Aorta (tissue), 5 donors: Measurements from ENCODE around the gene SGIP1. TPM values are rescaled to one million over a fixed set of nuclear protein-coding genes. Genes with fewer than 3 reads are reported as not detected.

Source experiments
- ATAC-seq: fragments of 200-7000 bp; cut with Tn5 transposase; one replicate; pipeline ENCODE4 v1.9.1; 2022; ENCODE audit warnings: moderate library complexity; ENCODE audit not compliant: low FRiP score
- DNase-seq, 2 donors: peaks; one replicate each; pipeline ENCODE4 v3.0.0-alpha.2; 2020
- H3K27ac ChIP-seq, 2 donors: one replicate each; pipeline ENCODE4 v1.5.1; 2013; ENCODE audit warnings: low read length in 2 of 2, mild to moderate bottlenecking in 2 of 2, moderate library complexity in 2 of 2, control low read depth in 1 of 2, inconsistent platforms in 1 of 2, low read depth in 1 of 2
- H3K27me3 ChIP-seq, 2 donors: one replicate each; pipeline ENCODE4 v1.6.1; 2013; ENCODE audit warnings: control low read depth in 1 of 2, low read length in 1 of 2, mild to moderate bottlenecking in 1 of 2, moderate library complexity in 1 of 2; ENCODE audit not compliant: insufficient read depth in 2 of 2, control insufficient read depth in 1 of 2
- H3K36me3 ChIP-seq, 2 donors: one replicate each; pipeline ENCODE4 v1.6.1; 2013; ENCODE audit warnings: control low read depth in 1 of 2, low read length in 1 of 2, mild to moderate bottlenecking in 1 of 2; ENCODE audit not compliant: insufficient read depth in 2 of 2, control insufficient read depth in 1 of 2
- H3K4me1 ChIP-seq, 2 donors: one replicate each; pipeline ENCODE4 v1.6.1; 2013; ENCODE audit warnings: low read length in 2 of 2, control low read depth in 1 of 2, mild to moderate bottlenecking in 1 of 2, moderate library complexity in 1 of 2; ENCODE audit not compliant: insufficient read depth in 2 of 2, control insufficient read depth in 1 of 2
- H3K4me3 ChIP-seq, 2 donors: one replicate each; pipeline ENCODE4 v1.5.1; 2013; ENCODE audit warnings: low read length in 2 of 2, control low read depth in 1 of 2, mild to moderate bottlenecking in 1 of 2
- H3K9me3 ChIP-seq: one replicate; pipeline ENCODE4 v1.6.1; 2013; ENCODE audit warnings: mild to moderate bottlenecking, low read length; ENCODE audit not compliant: control insufficient read depth
- WGBS, 2 donors: extraction: QIAGEN DNeasy Blood & Tissue Kit; methylation state at CpG; one replicate each; pipeline ENCODE4 v1.1.7; 2013; 5-methylcytosine and 5-hydroxymethylcytosine counted together
- intact Hi-C, 2 donors: fragments of 100-400 bp; cut with DNase I; formaldehyde crosslinking; loops; one replicate each; pipeline versions ENCODE4 v1.14.2 to v1.15.0; 2022
- polyA plus RNA-seq, 2 donors: library from polyadenylated mRNA; stranded (reverse); fragments of 200-250 nt; gene quantifications; one replicate each; pipeline ENCODE4 v1.2.3, GENCODE V29; 2013
- total RNA-seq, 2 donors: library from RNA; stranded (reverse); fragmentation: NEBNext Ultra II Directional; extraction: Animal tissue kit (Norgen Biotek cat#: 25700); gene quantifications; one replicate each; pipeline ENCODE4 v1.2.1, GENCODE V29; 2021
- donor health status: healthy with polysubstance abuse.
- donor health status: Bipolar disorder and iron deficiency.
- donor health status: DM: no; HTN: no; CAD: no.
- donor health status: DM: no; HTN: no; CAD: no.
- donor health status: DM: yes; HTN: yes; CAD: no.

SGIP1 gene
- total and polyA plus RNA-seq, 4 donors, result 10.9 to 73.2 (median 58.3) TPM

- DNase-seq, result no peak
- 96 to 97% methylated on average over 1 of the region's 1 CpG for WGBS, 2 donors
- no peaks in the 10 kb centered on the region for H3K4me1 ChIP-seq
- intact Hi-C loops, result loop anchor here in 1 of 2 donors (5.0 kb wide), 1 partner anchor 43 kb away; no protein-coding TSS in a partner anchor
- no peaks in the 10 kb centered on the region for H3K36me3 ChIP-seq
- no peaks in the 10 kb centered on the region for H3K9me3 ChIP-seq
- no peaks in the 10 kb centered on the region for H3K27me3 ChIP-seq
- no peak for ATAC-seq
- H3K4me3 ChIP-seq, result no peak overlapping the region
- no peak overlapping the region for H3K27ac ChIP-seq
Observed at GRCh38 chr1:66495495-66495894, 38.5 kb upstream of the SGIP1 start.

DNA sequence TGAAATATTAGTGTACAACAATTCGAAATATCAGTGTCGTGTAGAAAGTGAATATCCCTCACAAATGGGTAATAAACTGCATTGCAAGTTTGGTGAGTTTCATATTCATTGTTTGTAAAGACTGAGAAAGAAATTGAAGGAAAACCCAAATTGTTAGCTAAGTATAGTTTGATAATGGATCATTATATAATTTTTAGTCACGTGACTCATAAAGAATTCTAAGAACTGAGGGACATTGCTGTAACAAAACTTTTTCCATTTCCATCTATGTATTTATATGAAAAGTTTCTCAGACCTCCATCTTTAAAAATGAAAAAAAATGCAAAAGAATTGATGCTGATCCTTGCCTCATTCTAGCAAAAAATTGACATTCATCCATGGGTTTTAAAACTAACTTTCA, 36.0 kb upstream of the SGIP1 start:
- intact Hi-C loops, result loop anchor here in 1 of 2 donors (5.0 kb wide), 1 partner anchor 46 kb away; no protein-coding TSS in a partner anchor
- no peak for DNase-seq
- H3K4me1 ChIP-seq, result no peaks in the 10 kb centered on the region
- WGBS, 2 donors, result 79 to 92% methylated on average over 3 of the region's 3 CpGs
- no peaks in the 10 kb centered on the region for H3K27me3 ChIP-seq
- no peak overlapping the region for H3K27ac ChIP-seq
- H3K9me3 ChIP-seq, result no peaks in the 10 kb centered on the region
- H3K4me3 ChIP-seq, result no peak overlapping the region
- no peak for ATAC-seq
- no peaks in the 10 kb centered on the region for H3K36me3 ChIP-seq

- Histone ChIP-seq H3K9me3 (no peaks in the 10 kb centered on the region), H3K36me3 (no peaks in the 10 kb centered on the region), H3K4me3 (no peak overlapping the region), H3K27me3 (no peaks in the 10 kb centered on the region), H3K27ac (no peak overlapping the region), H3K4me1 (no peaks in the 10 kb centered on the region)
- no peak for DNase-seq
- ATAC-seq, result no peak
- WGBS, 2 donors, result 85 to 86% methylated on average over 1 of the region's 1 CpG
- intact Hi-C loops, result loop anchor here (5.0 to 10.0 kb wide), 2 partner anchors 48 to 246 kb away; no protein-coding TSS in a partner anchor
Observed at GRCh38 chr1:66500301-66500700, 33.7 kb upstream of the SGIP1 start.

DNA sequence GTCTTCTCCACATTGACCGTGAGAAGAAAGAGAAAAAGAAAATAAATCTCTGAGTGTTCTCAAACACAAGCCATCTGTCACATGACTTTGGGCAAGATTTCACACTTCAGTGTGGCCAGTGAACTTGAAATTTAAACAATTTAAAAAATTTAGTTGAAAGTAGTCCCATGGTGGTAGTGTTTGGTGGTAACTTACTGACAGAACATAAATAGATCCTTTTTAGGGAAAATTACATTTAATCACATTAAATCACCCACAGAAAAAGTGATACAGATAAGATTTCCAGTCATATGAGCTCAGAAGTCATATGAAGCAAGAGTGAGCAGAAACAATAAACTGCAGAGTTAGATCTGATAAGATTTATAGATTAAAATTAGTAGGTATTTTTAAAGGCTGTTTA, 31.9 kb upstream of the SGIP1 start:
- no peak for ATAC-seq
- H3K27me3 ChIP-seq, result no peaks in the 10 kb centered on the region
- no peaks in the 10 kb centered on the region for H3K4me1 ChIP-seq
- DNase-seq, result no peak
- no peaks in the 10 kb centered on the region for H3K9me3 ChIP-seq
- 33 to 64% methylated on average over 1 of the region's 1 CpG for WGBS, 2 donors
- intact Hi-C loops, result loop anchor here (5.0 to 10.0 kb wide), 2 partner anchors 50 to 247 kb away; no protein-coding TSS in a partner anchor
- H3K4me3 ChIP-seq, result no peak overlapping the region
- H3K27ac ChIP-seq, result no peak overlapping the region
- H3K36me3 ChIP-seq, result no peaks in the 10 kb centered on the region

GRCh38 chr1:66503841-66504470, 30.0 kb upstream of the SGIP1 start:
- intact Hi-C loops, result loop anchor here (2.0 to 10.0 kb wide), 3 partner anchors 52 to 249 kb away; no protein-coding TSS in a partner anchor
- WGBS, 2 donors, result 51 to 56% methylated on average over 3 of the region's 3 CpGs
- Histone ChIP-seq H3K4me1 (no peaks in the 10 kb centered on the region), H3K4me3 (no peak overlapping the region), H3K27ac (no peak overlapping the region), H3K27me3 (no peaks in the 10 kb centered on the region), H3K36me3 (no peaks in the 10 kb centered on the region), H3K9me3 (no peaks in the 10 kb centered on the region)
- DNase-seq (peak in 1 of 2 donors; percentile 45), ATAC-seq (peak; percentile 68)

DNA sequence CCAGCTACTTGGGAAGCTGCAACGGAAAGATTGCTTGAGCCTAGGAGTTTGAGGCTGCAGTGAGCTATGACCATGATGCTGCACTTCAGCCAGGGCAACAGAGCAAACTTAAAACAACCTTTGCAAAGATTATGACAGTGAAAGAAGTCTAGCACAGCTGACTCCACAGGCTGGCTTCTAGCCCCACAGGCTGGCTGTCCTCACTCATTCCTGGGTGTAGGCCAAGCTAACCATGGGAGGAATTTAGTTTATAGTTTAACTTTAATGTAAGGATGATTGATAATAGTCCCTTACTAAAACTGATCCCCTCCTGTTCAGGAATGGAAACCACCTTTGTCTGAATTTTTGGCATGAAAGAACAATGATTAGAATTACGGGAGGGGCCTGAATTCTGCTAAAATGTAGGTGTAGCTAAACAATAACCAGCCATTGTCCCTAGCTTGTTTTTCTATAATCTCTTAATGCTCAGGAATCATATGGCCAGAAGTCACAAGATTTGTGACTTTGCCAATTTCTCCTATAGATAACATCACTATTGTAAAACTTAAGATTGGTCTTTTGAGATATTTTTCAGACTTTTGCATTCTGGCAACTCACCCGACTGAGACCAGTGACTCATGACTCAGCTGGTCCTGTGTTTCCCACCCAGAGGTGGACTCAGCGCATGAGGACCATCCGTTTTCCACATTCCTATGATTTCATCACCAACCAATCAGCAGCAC, 28.1 kb upstream of the SGIP1 start:
- no peak overlapping the region for H3K4me3 ChIP-seq
- H3K9me3 ChIP-seq, result no peaks in the 10 kb centered on the region
- no peaks in the 10 kb centered on the region for H3K36me3 ChIP-seq
- no peaks in the 10 kb centered on the region for H3K4me1 ChIP-seq
- no peaks in the 10 kb centered on the region for H3K27me3 ChIP-seq
- ATAC-seq (no peak), DNase-seq (peak in 1 of 2 donors; percentile 24)
- H3K27ac ChIP-seq, result no peak overlapping the region
- intact Hi-C loops, result loop anchor here (2.0 to 10.0 kb wide), 2 partner anchors 251 kb away; no protein-coding TSS in a partner anchor
- WGBS, 2 donors, result 26 to 41% methylated on average over 5 of the region's 5 CpGs

DNA sequence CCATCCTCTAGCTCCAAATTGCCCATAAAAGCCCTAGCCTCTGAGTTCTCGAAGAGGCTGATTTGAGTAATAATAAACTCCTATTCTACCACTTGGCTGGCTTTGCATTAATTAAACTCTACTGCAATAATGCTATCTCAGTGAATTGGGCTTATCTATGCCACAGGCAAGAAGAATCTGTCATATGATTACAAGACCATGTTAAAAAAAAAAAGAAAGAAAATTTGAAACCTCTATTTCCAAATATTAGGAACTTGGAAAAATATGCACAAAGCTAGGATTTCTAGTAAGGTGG, 27.6 kb upstream of the SGIP1 start:
- no peak for DNase-seq
- H3K4me3 ChIP-seq, result no peak overlapping the region
- ATAC-seq, result no peak
- H3K4me1 ChIP-seq, result no peaks in the 10 kb centered on the region
- intact Hi-C loops, result loop anchor here in 1 of 2 donors (10.0 kb wide), 1 partner anchor 252 kb away; no protein-coding TSS in a partner anchor
- H3K27ac ChIP-seq, result no peak overlapping the region
- H3K27me3 ChIP-seq, result no peaks in the 10 kb centered on the region
- no peaks in the 10 kb centered on the region for H3K36me3 ChIP-seq
- 55 to 68% methylated on average over 1 of the region's 1 CpG for WGBS, 2 donors
- H3K9me3 ChIP-seq, result no peaks in the 10 kb centered on the region

DNA sequence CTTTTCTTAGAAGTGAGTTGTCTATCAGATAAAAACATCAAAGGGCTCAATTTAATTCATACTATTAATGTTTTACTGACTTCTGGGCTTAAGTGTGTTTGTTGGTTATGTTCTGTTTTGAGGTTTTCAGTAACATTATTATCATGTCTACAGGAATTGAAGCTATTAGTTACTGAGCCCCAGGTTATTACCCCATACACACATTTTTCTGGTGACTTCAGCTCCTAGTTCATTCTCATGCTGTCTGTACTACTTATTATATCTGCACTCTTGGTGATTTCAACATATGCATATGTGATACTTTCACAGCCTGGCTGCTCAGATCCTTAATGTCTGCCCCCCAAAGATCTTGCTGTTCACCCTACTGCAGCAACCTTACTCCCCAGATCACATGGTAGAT, 27.0 kb upstream of the SGIP1 start:
- no peaks in the 10 kb centered on the region for H3K36me3 ChIP-seq
- DNase-seq, result no peak
- no peak for ATAC-seq
- intact Hi-C loops, result loop anchor here in 1 of 2 donors (10.0 kb wide), 1 partner anchor 252 kb away; no protein-coding TSS in a partner anchor
- no peak overlapping the region for H3K27ac ChIP-seq
- no peaks in the 10 kb centered on the region for H3K4me1 ChIP-seq
- H3K27me3 ChIP-seq, result no peaks in the 10 kb centered on the region
- H3K4me3 ChIP-seq, result no peak overlapping the region
- no peaks in the 10 kb centered on the region for H3K9me3 ChIP-seq

DNA sequence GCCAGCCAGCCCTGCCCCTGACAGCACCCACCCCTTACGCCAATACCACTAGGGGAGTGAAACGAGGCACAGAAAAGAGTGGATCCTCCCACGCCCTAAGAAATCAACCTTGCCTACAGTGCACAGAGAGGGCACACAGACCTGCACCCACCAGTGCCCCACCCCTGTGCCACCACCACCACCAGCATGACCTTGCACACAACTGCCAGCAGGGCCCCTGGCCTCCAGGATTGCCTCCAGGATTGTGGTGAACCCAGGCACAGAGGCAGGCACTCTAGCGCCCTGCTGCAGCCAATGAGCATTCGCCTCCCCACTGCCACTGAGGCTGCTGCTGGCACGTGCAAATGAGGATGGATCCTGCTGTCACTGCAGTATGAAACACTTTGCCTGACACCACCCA, 23.5 kb upstream of the SGIP1 start:
- peak in 1 of 2 donors; percentile 32 for DNase-seq
- H3K27me3 ChIP-seq, result no peaks in the 10 kb centered on the region
- peak; percentile 29 for ATAC-seq

More for the DNA sequence above, 23.5 kb upstream of the SGIP1 start:
- Histone ChIP-seq H3K36me3 (no peaks in the 10 kb centered on the region), H3K4me1 (no peaks in the 10 kb centered on the region), H3K27ac (no peak overlapping the region), H3K4me3 (no peak overlapping the region), H3K9me3 (no peaks in the 10 kb centered on the region)
- intact Hi-C loops, result no loop called here
- WGBS, 2 donors, result 88 to 96% methylated on average over 6 of the region's 6 CpGs
